ENCODE measurements around the gene TIAM2.

TIAM2 gene

DNA sequence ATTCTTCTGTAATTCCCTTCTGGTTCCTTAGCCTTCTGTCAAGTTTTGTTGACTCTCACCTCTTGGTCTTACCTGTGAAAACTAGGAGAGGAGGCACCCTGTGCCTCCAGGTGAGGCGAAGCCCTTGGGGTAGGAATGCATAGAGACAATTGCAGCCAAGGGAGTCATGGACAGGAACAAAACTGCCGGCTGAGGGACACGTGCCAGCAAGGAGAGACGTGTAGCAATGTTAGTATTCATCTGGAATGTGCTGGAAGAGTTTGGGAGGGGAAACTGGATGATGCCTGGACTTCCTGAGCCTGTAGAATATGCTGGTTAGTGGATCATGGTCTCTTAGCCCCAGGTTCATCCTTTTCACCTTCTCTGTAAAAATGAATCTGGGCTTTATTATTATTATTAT is 3.9 kb upstream of the TIAM2 start:
- H3K4me3 ChIP-seq (ENCODE audit: control insufficient read depth, low read depth, low read length): no peak overlapping the region
- DNase-seq (ENCODE audit: low read depth): no peak
- TF ChIP-seq, protein P1, sequence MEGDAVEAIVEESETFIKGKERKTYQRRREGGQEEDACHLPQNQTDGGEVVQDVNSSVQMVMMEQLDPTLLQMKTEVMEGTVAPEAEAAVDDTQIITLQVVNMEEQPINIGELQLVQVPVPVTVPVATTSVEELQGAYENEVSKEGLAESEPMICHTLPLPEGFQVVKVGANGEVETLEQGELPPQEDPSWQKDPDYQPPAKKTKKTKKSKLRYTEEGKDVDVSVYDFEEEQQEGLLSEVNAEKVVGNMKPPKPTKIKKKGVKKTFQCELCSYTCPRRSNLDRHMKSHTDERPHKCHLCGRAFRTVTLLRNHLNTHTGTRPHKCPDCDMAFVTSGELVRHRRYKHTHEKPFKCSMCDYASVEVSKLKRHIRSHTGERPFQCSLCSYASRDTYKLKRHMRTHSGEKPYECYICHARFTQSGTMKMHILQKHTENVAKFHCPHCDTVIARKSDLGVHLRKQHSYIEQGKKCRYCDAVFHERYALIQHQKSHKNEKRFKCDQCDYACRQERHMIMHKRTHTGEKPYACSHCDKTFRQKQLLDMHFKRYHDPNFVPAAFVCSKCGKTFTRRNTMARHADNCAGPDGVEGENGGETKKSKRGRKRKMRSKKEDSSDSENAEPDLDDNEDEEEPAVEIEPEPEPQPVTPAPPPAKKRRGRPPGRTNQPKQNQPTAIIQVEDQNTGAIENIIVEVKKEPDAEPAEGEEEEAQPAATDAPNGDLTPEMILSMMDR (IDR thresholded peaks at IDR 0.05; ENCODE audit: control insufficient read depth, insufficient read depth, low read depth, low read length, missing control alignments): no peak

DNA sequence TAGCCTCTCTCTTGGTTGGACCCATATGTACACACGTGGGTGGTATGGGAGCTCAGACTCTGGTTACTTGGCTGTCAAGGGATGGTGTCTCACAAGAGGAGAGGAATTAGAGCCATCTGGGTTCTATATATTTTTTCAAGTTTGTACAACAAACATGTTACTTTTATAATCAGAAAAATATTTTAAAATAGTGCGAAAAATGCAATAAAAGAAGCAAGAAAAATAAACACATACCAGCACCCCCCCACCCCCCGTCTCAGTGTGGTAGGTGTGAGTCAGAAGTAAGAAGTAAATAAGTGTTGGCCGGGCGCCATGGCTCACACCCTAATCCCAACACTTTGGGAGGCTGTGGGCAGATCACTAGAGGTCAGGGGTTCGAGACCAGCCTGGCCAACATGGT is 2.1 kb upstream of the TIAM2 start:
- no peak for DNase-seq (ENCODE audit: low read depth)
- no peak overlapping the region for H3K4me3 ChIP-seq (ENCODE audit: control insufficient read depth, low read depth, low read length)
- TF ChIP-seq, protein P1 (IDR thresholded peaks at IDR 0.05; ENCODE audit: control insufficient read depth, insufficient read depth, low read depth, low read length, missing control alignments): no peak

DNA sequence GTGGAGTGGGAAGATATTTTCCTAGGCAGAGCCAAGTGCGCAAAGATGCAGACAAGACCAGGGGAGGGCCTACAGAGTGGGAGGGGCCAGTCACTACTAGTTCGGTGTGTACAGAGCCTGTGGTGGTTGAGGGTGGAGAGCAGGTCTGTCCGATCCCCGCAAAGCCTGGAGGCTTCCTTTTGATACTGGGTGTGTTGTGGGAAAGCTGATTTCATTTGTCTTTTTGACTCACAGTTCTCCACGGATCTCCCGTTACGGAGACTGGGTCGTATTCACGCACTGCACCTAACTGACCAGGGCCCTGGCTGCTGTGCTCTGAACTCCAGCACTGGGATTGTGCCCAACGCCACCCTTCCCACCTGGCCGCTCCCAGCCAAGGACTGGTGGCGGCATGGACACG is 1.4 kb upstream of the TIAM2 start:
- H3K4me3 ChIP-seq (ENCODE audit: control insufficient read depth, low read depth, low read length): no peak overlapping the region
- no peak for DNase-seq (ENCODE audit: low read depth)
- TF ChIP-seq, protein P1 (IDR thresholded peaks at IDR 0.05; ENCODE audit: control insufficient read depth, insufficient read depth, low read depth, low read length, missing control alignments): no peak

DNA sequence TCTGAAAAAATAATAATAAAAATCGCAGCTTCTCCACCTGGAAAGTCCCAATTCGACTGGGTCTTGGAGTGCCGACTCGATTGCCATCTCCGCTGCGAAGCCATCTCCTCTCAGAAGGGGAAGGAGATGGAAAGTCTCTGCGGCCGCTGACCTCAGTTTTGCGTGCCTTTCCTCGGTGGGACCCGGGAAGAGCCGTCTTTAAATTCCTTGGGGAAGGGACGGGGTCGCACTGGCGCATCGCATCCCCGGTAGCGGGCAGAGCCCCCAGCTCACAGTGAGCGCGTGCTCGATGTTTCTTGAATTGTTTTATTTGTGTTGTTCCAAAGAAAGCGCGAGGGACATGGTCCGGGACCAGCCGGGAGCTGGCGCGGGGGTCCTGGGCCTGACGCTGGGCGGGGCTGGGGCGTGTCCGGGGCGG is 270 bp upstream of the TIAM2 start:
- DNase-seq (ENCODE audit: low read depth): no peak
- peak overlapping the region; percentile 16 for H3K4me3 ChIP-seq (ENCODE audit: control insufficient read depth, low read depth, low read length)
- TF ChIP-seq, protein P1 (IDR thresholded peaks at IDR 0.05; ENCODE audit: control insufficient read depth, insufficient read depth, low read depth, low read length, missing control alignments): no peak

DNA sequence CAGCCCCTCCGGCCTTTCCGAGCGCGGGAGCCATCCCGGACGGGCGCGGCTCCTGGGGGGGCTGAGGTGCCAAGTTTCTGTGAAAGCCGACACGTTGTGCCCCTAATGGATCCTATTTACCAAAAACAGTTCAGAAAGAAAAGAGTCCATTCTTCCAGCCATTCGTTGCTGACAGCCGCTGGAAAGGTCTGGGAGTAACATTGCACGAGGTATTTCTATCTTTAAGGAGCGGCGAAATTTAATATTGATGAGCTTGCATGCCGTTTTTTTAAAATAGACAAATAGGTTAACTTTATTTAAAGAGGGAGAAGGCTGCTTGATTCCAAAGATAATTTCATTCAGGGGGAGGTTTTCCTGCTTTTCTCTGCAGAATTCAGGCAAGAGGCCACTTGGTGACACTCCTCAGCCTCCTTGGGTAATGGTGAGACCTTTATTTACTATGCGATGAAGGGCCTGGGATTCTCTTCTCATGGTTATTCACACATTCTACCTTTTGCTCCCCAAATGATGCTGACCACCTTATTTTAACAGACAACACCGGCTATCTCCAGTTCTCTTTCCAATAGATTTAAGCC is 988 bp downstream of the TIAM2 start:
- DNase-seq (ENCODE audit: low read depth): no peak
- peak overlapping the region; percentile 79 for H3K4me3 ChIP-seq (ENCODE audit: control insufficient read depth, low read depth, low read length)
- TF ChIP-seq, protein P1 (IDR thresholded peaks at IDR 0.05; ENCODE audit: control insufficient read depth, insufficient read depth, low read depth, low read length, missing control alignments): no peak

DNA sequence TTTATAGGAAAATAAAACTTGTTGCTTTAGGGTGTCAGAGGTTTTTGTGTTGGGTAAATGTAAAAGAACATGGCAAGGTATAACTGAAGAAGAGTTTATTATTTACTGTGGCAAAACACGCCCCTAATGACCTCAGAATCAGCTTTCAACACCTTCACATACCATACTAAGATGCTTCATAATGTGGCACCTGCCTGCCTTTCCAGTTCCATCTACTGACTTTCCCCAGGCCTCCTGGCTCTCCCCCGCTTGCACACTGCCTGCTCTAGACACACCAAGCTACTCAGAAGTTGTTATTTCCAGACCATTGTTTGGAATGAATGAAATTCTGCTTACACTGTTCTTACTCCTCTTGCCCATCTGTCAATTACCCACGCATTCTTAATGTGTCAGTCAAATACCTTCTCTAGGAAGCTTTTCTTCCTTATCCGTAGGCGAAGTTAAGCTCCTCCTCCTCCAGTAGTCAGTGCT is 1.8 kb downstream of the TIAM2 start:
- no peak for DNase-seq (ENCODE audit: low read depth)
- TF ChIP-seq, protein P1 (IDR thresholded peaks at IDR 0.05; ENCODE audit: control insufficient read depth, insufficient read depth, low read depth, low read length, missing control alignments): no peak
- H3K4me3 ChIP-seq (ENCODE audit: control insufficient read depth, low read depth, low read length): no peak overlapping the region
